Measurements from ENCODE around the gene QRSL1.

DNA sequence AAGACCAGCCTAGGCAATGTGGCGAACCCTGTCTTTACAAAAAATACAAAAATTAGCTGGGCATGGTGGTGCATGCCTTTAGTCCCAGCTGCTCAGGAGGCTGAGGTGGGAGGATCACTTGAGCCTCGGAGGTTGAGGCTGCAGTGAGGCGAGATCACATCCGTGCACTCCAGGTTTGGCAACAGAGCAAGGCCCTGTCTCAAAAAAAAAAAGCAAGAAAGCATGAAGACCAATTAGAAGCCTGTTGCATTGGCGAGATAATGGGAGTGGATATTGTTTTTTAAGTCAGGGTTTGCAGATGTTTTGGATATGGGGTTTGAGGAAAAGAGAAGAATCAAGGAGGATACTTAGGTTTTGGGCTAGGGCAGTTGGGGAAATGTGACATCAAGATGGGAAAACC is 5.2 kb downstream of the QRSL1 start:
- TF ChIP-seq, protein P1, sequence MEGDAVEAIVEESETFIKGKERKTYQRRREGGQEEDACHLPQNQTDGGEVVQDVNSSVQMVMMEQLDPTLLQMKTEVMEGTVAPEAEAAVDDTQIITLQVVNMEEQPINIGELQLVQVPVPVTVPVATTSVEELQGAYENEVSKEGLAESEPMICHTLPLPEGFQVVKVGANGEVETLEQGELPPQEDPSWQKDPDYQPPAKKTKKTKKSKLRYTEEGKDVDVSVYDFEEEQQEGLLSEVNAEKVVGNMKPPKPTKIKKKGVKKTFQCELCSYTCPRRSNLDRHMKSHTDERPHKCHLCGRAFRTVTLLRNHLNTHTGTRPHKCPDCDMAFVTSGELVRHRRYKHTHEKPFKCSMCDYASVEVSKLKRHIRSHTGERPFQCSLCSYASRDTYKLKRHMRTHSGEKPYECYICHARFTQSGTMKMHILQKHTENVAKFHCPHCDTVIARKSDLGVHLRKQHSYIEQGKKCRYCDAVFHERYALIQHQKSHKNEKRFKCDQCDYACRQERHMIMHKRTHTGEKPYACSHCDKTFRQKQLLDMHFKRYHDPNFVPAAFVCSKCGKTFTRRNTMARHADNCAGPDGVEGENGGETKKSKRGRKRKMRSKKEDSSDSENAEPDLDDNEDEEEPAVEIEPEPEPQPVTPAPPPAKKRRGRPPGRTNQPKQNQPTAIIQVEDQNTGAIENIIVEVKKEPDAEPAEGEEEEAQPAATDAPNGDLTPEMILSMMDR (IDR thresholded peaks at IDR 0.05): no peak
- no peak for TF ChIP-seq EZH2phosphoT487 (IDR thresholded peaks at IDR 0.05)

Data from neural progenitor cell (in vitro differentiated cells).